ENCODE data around the gene CTTNBP2.

The CTTNBP2 gene

DNA sequence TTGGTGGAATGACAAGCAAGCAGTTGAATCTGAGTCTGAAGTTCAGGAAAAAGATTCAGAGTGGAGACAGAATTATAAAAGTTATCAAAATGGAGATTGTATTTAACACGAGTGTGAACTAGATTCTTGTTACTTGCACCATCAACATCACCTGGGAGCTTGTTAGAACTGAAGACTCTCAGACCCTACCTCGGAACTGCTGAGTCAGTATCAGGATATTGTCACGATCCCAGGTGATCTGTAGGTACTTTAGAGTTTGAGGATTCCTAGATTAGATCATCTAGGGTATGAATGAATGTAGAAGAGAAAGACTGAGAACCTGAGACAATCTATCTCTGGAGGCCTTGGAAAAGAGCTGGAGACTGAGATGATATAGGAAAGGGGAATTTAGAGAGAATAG, 194.1 kb downstream of the CTTNBP2 start:
- DNase-seq = no peak

DNA sequence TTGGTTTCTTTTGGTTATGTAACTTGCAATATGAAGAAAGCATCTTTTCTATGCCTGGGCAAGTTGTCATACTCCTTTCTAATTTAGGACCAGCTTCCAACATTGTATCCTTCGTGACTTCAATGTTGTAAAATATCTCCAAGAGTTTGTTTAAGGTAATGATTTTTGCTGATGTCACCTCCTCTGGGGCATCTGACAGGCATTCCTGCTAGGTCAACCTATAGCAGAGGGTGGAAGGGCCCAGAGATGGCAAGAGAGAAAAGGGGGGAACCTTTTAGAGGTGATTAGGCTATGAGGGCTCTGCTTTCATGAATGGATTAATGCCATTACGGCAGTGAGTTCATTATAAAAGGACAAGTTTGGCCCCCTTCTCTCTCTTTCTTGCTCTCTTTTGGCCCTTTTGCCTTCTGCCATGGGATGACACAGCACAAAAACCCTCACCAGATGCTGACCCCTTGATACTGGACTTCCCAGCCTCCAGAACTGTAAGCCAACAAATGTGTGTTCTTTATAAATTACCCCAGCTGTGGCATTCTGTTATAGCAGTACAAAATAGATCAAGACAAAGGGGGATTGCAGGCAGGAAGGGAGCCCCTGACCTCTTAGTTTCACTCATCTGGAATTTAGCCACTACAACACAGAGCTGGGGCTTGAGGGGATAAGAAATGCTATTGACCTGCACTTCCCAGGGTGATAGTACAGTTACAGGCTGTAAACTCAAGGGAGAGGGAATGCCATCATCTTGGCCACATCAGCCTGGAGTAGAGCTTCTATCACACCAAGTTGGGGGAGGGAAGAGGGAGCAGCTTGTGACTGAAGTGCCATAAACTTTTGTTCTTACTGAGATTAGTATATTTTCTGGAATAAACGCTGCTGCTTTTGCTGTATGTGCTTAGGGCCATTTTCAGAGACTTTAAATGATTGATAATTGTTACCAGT, 197.5 kb downstream of the CTTNBP2 start:
- DNase-seq = no peak

DNA sequence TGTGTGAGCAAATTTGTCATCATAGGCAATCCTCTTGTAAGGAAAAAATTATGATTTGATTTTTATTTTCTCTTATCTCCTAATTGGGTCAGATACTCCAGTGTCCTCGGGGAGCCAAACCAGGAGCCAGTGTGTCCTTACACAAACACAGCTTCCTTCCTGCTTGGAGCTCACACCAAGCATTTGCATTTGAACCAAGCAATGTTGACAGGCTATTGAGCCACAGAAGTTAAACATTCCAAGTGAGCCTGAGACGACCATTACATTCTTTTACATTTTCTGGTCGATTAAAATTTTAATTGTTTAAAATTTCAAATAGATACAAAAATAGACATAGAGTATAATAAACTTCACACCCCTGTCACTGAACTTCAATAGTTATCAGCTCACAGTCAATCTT, 198.6 kb downstream of the CTTNBP2 start:
- DNase-seq = no peak

DNA sequence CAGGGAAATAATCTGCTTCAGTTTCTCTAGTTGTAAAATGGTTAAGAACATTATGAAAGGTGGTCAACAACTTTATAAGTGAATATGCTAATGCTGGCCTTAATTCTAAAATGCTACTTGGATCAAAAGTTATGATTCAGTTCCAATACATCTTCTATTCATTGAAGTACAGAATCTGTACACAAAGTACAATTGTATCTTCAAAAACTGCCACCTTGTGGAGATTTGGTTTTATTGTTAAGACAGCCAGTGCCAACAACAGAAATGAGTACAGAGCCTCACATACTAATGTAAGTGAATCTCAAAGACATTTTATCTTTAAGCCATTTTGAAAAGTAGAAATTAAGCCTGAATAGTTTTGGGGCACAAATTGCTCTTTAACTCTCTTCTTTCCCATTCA, 199.4 kb downstream of the CTTNBP2 start:
- no peak for DNase-seq

DNA sequence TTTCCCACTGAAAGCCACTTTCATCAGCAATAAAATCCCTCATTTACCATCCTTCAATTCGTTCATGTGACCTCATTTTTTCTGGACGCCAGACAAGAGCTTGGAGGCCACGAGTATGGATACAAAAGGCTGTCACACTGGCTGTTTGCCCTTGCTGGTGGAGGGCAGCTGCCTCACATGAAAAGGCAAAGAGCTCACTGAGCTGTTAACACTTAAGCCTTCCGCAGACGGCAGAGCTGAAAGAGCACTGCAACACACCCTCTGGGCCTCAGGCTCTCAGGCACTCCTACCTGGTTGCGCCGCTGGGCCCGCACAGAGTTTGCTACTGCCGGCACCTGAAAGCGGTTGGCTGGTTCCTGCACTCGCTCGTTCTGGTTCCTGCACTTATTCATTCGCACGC, 199.9 kb downstream of the CTTNBP2 start:
- DNase-seq = no peak

DNA sequence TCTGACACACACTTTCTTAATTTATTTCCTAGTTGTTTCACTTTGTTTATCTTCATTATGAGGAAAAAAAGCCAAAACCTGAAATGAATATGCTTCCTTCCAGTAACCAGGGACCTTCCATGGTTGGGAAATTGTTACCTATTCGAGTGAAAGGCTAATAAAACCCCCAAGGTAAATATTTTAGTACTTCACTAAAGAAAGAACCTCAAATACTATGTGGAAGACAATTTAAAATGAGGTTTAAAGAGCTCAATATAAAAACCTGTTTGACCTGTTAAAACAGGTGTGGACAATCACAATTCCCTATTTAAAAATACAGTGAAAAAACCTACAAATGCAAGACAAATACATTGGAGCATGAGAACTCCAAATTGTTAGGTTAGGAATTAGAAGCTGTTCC, 200.8 kb downstream of the CTTNBP2 start:
- DNase-seq = no peak

DNA sequence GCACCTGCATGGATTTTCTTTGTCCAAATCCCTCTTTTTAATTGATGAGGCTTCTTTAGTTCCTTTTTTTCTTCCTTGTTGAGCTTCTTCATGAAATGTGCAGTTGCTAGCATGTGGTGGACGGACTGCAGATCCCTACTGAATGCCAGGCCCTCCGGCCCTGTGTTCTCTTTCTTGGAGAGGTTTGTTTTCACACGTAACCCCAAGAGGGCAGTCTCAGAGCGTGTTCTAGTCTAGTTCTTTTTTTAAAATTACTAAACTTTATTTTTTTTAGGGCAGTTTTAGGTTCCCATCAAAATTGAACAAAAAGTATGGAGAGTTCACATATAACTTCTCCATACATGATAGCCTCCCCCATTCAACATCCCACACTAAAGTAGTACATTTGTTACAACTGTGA, 203.4 kb downstream of the CTTNBP2 start:
- no peak for DNase-seq

DNA sequence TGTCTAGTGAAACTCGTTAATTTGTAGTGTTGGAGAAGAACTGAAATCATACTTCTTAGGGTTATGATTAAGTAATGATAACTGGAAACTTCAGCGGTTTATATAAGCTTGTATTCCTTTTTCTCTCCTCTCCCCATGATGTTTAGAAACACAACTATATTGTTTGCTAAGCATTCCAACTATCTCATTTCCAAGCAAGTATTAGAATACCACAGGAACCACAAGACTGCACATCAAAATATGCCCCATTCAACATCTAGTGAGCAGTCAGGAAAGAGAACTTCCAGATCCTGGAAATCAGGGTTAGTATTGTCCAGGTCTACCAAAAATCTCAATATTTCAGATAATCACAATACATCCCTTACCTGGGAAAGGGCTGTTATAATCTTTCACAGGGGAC, 205.8 kb downstream of the CTTNBP2 start:
- DNase-seq = no peak

DNA sequence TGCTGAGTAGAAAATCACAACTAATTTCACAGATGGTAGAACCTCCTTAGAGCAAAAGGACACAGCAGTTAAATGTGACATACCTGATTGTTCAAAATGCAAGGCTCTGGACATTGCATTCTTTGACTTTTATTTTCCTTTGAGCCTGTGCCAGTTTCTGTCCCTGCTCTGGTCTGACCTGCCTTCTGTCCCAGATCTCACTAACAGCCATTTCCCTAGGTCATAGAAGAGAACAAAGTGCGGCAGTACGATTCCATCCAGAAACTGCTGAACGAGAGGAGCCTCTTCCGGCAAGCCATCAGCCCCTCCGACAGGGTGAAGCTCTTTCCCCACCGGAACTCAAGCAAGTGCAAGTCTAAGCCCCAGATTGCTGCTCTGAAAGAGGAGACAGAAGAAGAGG, 206.6 kb downstream of the CTTNBP2 start:
- no peak for DNase-seq

DNA sequence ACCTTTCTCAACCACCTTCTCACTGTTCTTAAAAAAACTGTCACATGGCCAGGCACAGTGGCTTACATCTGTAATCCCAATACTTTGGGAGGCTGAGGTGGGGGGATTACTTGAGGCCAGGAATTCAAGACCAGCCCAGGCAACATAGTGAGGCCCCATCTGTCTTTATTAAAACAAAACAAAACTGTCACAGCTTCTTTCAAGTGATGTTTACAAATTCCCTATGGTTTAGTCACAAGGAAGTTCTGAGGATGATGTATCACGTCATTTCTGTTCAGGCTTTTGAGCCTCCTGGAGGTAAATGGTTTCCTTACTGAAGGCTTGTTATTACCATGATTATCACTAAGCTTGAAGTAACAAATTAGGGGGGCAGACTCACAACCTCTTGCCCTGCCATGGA, 207.2 kb downstream of the CTTNBP2 start:
- no peak for DNase-seq

DNA sequence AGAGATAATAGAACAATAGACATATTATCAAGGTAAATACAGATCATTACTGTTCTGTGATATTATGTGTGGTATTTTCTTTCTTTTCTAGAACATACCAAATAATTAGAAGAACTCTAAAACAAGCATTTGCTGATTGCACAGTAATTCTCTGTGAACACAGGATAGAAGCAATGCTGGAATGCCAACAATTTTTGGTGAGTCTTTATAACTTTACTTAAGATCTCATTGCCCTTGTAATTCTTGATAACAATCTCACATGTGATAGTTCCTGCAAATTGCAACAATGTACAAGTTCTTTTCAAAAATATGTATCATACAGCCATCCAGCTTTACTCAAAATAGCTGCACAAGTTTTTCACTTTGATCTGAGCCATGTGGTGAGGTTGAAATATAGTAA, 207.9 kb downstream of the CTTNBP2 start:
- DNase-seq = no peak

DNA sequence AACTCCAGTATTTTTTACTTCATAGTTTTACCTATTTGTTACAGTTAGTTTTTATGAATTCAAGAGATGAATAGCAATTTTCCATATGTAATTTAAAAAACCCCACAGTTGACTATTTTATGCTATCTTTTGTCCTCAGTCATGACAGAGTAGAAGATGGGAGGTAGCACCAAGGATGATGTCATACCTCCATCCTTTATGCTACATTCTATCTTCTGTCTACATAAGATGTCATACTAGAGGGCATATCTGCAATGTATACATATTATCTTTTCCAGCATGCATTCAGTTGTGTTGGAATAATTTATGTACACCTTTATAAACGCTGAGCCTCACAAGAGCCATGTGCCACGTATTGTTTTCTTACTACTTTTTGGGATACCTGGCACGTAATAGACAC, 209.2 kb downstream of the CTTNBP2 start:
- DNase-seq = no peak

DNA sequence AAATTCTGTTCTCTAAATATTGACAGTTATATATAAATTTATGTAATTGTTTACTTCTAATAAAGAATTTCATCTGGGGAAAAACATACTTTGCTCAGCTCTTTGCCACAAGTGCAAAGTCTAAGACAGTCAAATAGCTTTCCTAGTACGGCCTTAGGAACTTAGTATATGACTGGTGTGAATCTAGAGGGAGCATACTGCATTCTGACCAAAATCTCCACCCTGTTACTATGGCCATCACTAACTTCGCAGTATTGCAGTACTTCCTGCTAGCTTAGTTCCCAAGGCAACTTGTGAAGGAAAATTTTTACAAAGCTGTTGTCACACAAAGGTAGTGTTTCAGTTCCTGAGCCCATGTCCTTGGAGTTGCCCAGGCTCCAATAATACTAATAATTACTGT, 211.9 kb downstream of the CTTNBP2 start:
- DNase-seq = no peak
